ENCODE results near the gene ZACN. TPM values are rescaled to one million over a fixed set of nuclear protein-coding genes. Genes with fewer than 3 reads are reported as not detected.
"Not testable (repeated sequence)": the region's sequence is repeated elsewhere in the genome, so short reads cannot be mapped to it uniquely, and the experiment has no call there.

The ZACN gene
- total RNA-seq, 2 donors from 2014 or later, result not detected

DNA sequence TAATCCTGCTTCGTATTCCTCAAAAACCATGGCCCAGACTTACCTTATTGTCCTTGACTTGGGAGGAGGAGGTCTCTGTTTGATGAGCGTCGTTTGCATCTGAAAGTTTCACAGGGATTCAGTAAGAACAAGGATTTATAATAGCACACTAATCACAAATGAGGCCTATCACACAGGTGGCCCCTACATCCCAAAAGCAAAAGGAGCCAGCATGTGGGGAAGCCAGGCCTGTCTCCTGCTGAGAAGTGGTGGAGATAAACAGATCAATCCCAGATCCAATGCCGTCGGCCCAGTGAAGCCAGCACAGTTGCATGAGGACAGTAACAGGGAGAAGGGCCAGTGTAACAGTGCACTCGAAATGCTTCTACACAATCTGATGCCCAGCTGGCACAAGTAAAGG lies 38.6 kb upstream of the ZACN start:
- no peak for TF ChIP-seq POLR2AphosphoS5 (IDR thresholded peaks at IDR 0.05)
- no peak for TF ChIP-seq CTCF (IDR thresholded peaks at IDR 0.05)
- TF ChIP-seq POLR2A (IDR thresholded peaks at IDR 0.05), result no peak
- H3K9me3 ChIP-seq, result no peaks in the 10 kb centered on the region
- DNase-seq (ENCODE audit: low spot score), result no peak

DNA sequence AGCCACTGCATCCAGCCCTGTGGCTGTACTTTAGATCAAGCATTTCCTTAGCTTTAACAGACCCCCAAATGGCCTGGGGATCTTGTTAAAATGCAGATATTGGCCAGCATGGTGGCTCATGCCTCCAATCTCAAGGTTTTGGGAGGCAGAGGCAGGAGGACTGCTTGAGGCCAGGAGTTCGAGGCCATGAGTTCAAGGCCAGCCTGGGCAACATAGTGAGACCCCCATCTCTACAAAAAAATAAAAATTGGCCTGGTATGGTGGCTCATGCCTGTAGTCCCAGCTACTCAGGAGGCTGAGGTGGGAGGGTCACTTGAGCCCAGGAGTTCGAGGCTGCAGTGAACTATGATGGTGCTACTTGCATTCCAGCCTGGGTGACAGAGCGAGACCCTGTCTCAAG lies 36.1 kb upstream of the ZACN start:
- H3K27ac ChIP-seq; H3K4me1 ChIP-seq (replicated peaks); DNase-seq (ENCODE audit: low spot score); H3K27me3 ChIP-seq (replicated peaks; ENCODE audit: insufficient read depth); H3K9me3 ChIP-seq; H3K4me3 ChIP-seq; intact Hi-C loops (cut with DNase I): not testable (repeated sequence)
- WGBS, result 96% methylated on average over 3 of the region's 3 CpGs
- peaks cover 26 to 54% of the 10 kb centered on the region in 2 donors for H3K36me3 ChIP-seq

More for the DNA sequence above, 38.6 kb upstream of the ZACN start:
- no peaks in the 10 kb centered on the region for H3K4me1 ChIP-seq (replicated peaks)
- H3K36me3 ChIP-seq, result peaks cover 20 to 35% of the 10 kb centered on the region in 2 donors
- H3K4me3 ChIP-seq, result no peak overlapping the region
- intact Hi-C loops (cut with DNase I), result no loop called here
- no peak overlapping the region for H3K27ac ChIP-seq
- WGBS, result 79% methylated on average over 6 of the region's 6 CpGs
- H3K27me3 ChIP-seq (replicated peaks; ENCODE audit: insufficient read depth), result no peaks in the 10 kb centered on the region

GRCh38 chr17:76044475-76045007 lies 34.4 kb upstream of the ZACN start:
- peaks cover 27 to 49% of the 10 kb centered on the region in 2 donors for H3K36me3 ChIP-seq
- H3K27me3 ChIP-seq (replicated peaks; ENCODE audit: insufficient read depth); intact Hi-C loops (cut with DNase I); H3K4me1 ChIP-seq (replicated peaks); H3K9me3 ChIP-seq; DNase-seq (ENCODE audit: low spot score); H3K27ac ChIP-seq; H3K4me3 ChIP-seq: not testable (repeated sequence)
- WGBS, result 70% methylated on average over 11 of the region's 11 CpGs

DNA sequence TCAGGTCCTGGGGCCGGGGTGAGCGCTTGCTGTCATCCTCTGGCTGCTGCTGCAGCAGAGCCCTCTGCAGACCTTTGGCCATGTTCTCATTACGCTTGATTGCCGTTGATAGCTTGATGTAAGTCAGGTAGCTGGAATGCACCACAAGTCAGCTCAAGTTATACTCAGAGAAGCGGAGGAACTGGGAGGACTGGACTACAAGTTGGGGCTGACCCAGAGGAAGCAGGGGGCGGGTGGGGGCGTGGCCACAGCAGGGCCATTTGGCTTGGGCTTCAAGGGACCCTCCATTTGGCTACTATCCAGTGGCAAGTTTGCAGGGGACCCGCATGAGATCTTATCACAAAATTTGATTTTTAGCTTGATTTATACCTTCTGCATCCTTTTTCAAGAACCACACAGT lies 32.9 kb upstream of the ZACN start:
- no peak for TF ChIP-seq POLR2A (IDR thresholded peaks at IDR 0.05)
- TF ChIP-seq CTCF (IDR thresholded peaks at IDR 0.05), result no peak
- TF ChIP-seq POLR2AphosphoS5 (IDR thresholded peaks at IDR 0.05), result no peak
- no peaks in the 10 kb centered on the region for H3K27me3 ChIP-seq (replicated peaks; ENCODE audit: insufficient read depth)
- H3K4me3 ChIP-seq, result no peak overlapping the region
- no peak for DNase-seq (ENCODE audit: low spot score)
- H3K9me3 ChIP-seq, result no peaks in the 10 kb centered on the region
- no peaks in the 10 kb centered on the region for H3K4me1 ChIP-seq (replicated peaks)
- no peak overlapping the region for H3K27ac ChIP-seq
- 57% methylated on average over 8 of the region's 8 CpGs for WGBS
- peaks cover 16 to 37% of the 10 kb centered on the region in 2 donors for H3K36me3 ChIP-seq
- intact Hi-C loops (cut with DNase I), result no loop called here

- intact Hi-C loops (cut with DNase I), result no loop called here
- no peak for DNase-seq (ENCODE audit: low spot score)
- TF ChIP-seq POLR2AphosphoS5 (IDR thresholded peaks at IDR 0.05) (no peak), CTCF (IDR thresholded peaks at IDR 0.05) (no peak), POLR2A (IDR thresholded peaks at IDR 0.05) (no peak)
- WGBS, result 77% methylated on average over 9 of the region's 9 CpGs
- no peak overlapping the region for H3K27ac ChIP-seq
- H3K27me3 ChIP-seq (replicated peaks; ENCODE audit: insufficient read depth), result no peaks in the 10 kb centered on the region
- no peak overlapping the region for H3K4me3 ChIP-seq
- H3K4me1 ChIP-seq (replicated peaks), result no peaks in the 10 kb centered on the region
- no peaks in the 10 kb centered on the region for H3K9me3 ChIP-seq
- peaks cover 12 to 37% of the 10 kb centered on the region in 2 donors for H3K36me3 ChIP-seq
Observed at GRCh38 chr17:76048025-76048605, 30.9 kb upstream of the ZACN start.

- Histone ChIP-seq H3K4me1 (replicated peaks) (no peaks in the 10 kb centered on the region), H3K27me3 (replicated peaks; ENCODE audit: insufficient read depth) (no peaks in the 10 kb centered on the region), H3K36me3 (peaks cover 12 to 37% of the 10 kb centered on the region in 2 donors), H3K9me3 (no peaks in the 10 kb centered on the region), H3K4me3 (no peak overlapping the region), H3K27ac (no peak overlapping the region)
- WGBS, result 65% methylated on average over 9 of the region's 9 CpGs
- DNase-seq (ENCODE audit: low spot score), result no peak
- intact Hi-C loops (cut with DNase I), result no loop called here
- TF ChIP-seq POLR2AphosphoS5 (IDR thresholded peaks at IDR 0.05), result no peak
- no peak for TF ChIP-seq POLR2A (IDR thresholded peaks at IDR 0.05)
- no peak for TF ChIP-seq CTCF (IDR thresholded peaks at IDR 0.05)
Observed at GRCh38 chr17:76048711-76049110, 30.3 kb upstream of the ZACN start.

Data from prostate gland (tissue), 2 donors.